ENCODE data around the gene LORICRIN. TPM values are rescaled to one million over a fixed set of nuclear protein-coding genes. Genes with fewer than 3 reads are reported as not detected.
"Not testable (repeated sequence)": the region's sequence is repeated elsewhere in the genome, so short reads cannot be mapped to it uniquely, and the experiment has no call there.

Gene LORICRIN
- total RNA-seq, 6 donors from 2014 or later, result not detected

GRCh38 chr1:153217744-153218416, 41.6 kb upstream of the LORICRIN start:
- ATAC-seq (ENCODE audit: low FRiP score in 2 of 2) (no peak), DNase-seq (no peak)
- 47 to 67% methylated on average over 2 of the region's 2 CpGs for WGBS, 2 donors
- Histone ChIP-seq H3K36me3 (no peaks in the 10 kb centered on the region), H3K9me3 (no peaks in the 10 kb centered on the region), H3K4me3 (no peak overlapping the region), H3K4me1 (no peaks in the 10 kb centered on the region), H3K27ac (no peak overlapping the region), H3K27me3 (no peaks in the 10 kb centered on the region)
- TF ChIP-seq EP300 (IDR thresholded peaks at IDR 0.05) (no peak), POLR2A (IDR thresholded peaks at IDR 0.05) (no peak), CTCF (IDR thresholded peaks at IDR 0.05) (no peak), POLR2AphosphoS5 (IDR thresholded peaks at IDR 0.05) (no peak)

GRCh38 chr1:153220606-153221303, 38.7 kb upstream of the LORICRIN start:
- Histone ChIP-seq H3K27me3 (no peaks in the 10 kb centered on the region), H3K36me3 (no peaks in the 10 kb centered on the region), H3K4me1 (no peaks in the 10 kb centered on the region), H3K9me3 (no peaks in the 10 kb centered on the region), H3K4me3 (no peak overlapping the region), H3K27ac (no peak overlapping the region)
- WGBS, 2 donors, result 33 to 44% methylated on average over 6 of the region's 6 CpGs
- DNase-seq (peak in 1 of 2 donors; percentile 20), ATAC-seq (ENCODE audit: low FRiP score in 2 of 2) (no peak)
- TF ChIP-seq CTCF (IDR thresholded peaks at IDR 0.05) (no peak), POLR2A (IDR thresholded peaks at IDR 0.05) (no peak), POLR2AphosphoS5 (IDR thresholded peaks at IDR 0.05) (no peak), EP300 (IDR thresholded peaks at IDR 0.05) (no peak)

- 47 to 49% methylated on average over 15 to 16 of the region's 16 CpGs for WGBS, 2 donors
Observed at GRCh38 chr1:153223040-153223891, 36.2 kb upstream of the LORICRIN start.

GRCh38 chr1:153227810-153228209, 31.7 kb upstream of the LORICRIN start:
- H3K9me3 ChIP-seq, result no peaks in the 10 kb centered on the region
- 68 to 74% methylated on average over 2 of the region's 2 CpGs for WGBS, 2 donors
- no peak overlapping the region for H3K27ac ChIP-seq
- ATAC-seq (ENCODE audit: low FRiP score in 2 of 2) (no peak), DNase-seq (no peak)
- no peak for TF ChIP-seq POLR2A (IDR thresholded peaks at IDR 0.05)
- TF ChIP-seq POLR2AphosphoS5 (IDR thresholded peaks at IDR 0.05), result no peak
- TF ChIP-seq CTCF (IDR thresholded peaks at IDR 0.05), result no peak
- TF ChIP-seq EP300 (IDR thresholded peaks at IDR 0.05), result no peak
- no peaks in the 10 kb centered on the region for H3K27me3 ChIP-seq
- H3K4me3 ChIP-seq, result no peak overlapping the region
- H3K36me3 ChIP-seq, result no peaks in the 10 kb centered on the region
- H3K4me1 ChIP-seq, result no peaks in the 10 kb centered on the region

More at GRCh38 chr1:153223040-153223891, 36.2 kb upstream of the LORICRIN start:
- not testable (repeated sequence) for H3K27me3 ChIP-seq, H3K9me3 ChIP-seq, H3K4me3 ChIP-seq, H3K36me3 ChIP-seq, H3K27ac ChIP-seq, H3K4me1 ChIP-seq
- ATAC-seq (ENCODE audit: low FRiP score in 2 of 2) (peak; percentile 77 to 90), DNase-seq (peak in 1 of 2 donors; percentile 59)
- peak; percentile 48 to 71 (median 58) for TF ChIP-seq CTCF (IDR thresholded peaks at IDR 0.05)

Data from upper lobe of left lung (tissue), 6 donors.